Measurements from ENCODE around the gene BCAN.
A peak's percentile ranks its signal among the peaks of the same experiment; 100 is the strongest.

The BCAN gene

DNA sequence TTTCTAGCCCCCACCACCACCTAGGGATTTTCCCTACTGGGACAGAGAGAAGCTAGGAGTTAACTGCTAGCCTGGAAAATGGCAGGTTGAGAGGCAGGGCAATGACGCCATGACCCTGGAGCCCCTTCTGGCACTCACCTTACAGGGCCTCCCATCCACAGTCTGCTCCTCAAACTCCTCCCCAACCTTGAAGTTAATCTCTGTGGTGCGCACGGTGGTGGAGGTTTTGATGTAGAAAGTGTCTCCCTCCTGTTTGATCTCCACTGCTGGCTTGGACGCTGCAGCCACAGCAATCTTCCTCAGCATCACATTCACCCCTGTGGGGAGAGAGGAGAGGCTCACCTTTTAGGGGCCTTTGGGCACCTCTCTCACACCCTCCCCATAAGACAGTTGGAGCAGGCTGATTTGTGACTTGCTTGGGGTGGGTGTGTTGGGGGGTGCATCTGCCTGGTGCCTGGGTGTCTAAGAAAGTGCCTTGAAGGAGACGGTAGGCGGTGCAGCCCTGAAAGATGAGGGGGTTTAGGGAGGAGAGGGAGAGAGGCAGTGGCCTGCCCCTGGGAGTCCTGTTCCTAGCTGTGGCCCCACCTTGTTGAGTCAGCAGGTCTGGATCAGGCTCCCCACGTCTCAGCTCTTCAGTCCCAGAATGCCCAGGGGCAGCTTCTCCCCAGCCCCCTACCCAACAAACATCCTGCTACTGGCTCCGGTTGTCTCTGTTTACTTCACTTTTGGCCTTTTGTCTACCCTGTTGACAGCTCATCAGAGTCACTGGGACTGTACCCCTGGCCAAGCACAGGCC, 59.0 kb downstream of the BCAN start:
- DNase-seq (ENCODE audit: low read depth): no peak

DNA sequence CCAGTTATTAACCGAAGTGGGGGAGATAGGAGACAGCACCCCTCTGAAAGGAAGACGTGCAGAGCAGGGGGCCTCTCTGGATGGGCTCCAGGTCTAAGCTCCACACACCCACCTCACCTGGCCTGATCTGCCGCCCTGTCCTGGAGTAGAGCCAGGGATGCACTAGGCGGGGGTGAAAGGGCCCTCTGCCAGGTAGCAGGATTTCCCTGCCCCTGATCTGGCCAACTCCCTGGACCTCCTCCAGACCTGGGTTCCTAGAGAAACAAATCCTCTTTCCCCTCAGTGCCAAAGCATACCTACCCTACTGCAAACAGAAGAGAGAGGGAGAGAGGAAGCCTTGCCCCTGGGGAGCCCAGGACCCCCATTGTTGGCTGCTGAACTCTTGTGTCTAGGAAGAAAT, 61.4 kb downstream of the BCAN start:
- no peak for DNase-seq (ENCODE audit: low read depth)

DNA sequence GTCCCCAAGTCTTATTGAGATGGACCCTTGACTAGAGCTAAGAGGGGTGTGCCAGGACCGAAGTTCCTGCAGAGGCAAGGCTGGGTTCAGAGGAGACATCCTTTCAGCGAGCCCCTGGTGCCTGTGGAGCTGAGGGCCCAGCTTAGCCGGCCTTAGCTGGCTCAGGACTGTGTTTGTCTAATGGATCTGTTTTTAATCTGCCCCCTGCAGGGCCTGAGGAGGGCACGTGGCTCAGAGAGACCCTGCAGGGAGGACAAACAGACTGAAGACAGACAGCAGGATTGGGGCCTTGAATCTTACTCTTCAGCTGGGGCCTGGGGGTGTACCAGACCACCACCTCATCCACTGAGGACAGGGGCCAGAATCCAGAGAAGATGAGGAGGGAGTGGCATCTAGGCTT, 61.8 kb downstream of the BCAN start:
- DNase-seq (ENCODE audit: low read depth): no peak

DNA sequence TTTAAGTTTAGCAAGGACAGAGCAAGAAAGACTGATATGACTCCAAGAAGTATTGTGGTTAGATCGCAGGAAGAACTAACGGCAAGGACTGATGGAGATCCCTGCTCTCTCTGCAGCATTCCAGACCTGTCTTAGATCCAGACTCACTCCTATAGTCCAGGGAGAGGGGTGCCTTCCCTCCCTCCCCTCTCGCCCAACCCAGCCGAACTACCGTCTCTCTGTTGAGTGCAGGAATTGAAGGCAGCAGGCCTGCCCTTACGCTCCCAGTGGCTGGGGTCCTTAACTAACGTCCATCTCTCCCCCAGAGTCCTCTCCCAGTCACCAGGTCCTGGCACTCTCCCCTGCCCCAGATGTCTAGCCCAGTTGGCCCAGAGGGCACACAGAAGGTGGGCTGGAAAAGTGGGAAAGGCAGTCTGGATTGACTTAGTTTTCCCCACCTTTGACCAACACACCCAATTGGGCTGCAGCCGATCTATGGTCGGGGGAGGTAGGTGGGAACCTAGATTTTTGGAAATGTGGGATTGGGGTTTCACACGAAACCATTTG, 62.3 kb downstream of the BCAN start:
- no peak for DNase-seq (ENCODE audit: low read depth)

GRCh38 chr1:156704930-156705320, 63.0 kb downstream of the BCAN start:
- DNase-seq (ENCODE audit: low read depth): no peak

- DNase-seq (ENCODE audit: low read depth): no peak
These were observed 63.5 kb downstream of the BCAN start, which contains the start of gene CRABP2 for GRCh38 chr1:156705321-156705917. Gene CRABP2, minus strand, starts transcription at chr1:156705583. Its CDS starts 137 bp downstream, at chr1:156705446.

DNA sequence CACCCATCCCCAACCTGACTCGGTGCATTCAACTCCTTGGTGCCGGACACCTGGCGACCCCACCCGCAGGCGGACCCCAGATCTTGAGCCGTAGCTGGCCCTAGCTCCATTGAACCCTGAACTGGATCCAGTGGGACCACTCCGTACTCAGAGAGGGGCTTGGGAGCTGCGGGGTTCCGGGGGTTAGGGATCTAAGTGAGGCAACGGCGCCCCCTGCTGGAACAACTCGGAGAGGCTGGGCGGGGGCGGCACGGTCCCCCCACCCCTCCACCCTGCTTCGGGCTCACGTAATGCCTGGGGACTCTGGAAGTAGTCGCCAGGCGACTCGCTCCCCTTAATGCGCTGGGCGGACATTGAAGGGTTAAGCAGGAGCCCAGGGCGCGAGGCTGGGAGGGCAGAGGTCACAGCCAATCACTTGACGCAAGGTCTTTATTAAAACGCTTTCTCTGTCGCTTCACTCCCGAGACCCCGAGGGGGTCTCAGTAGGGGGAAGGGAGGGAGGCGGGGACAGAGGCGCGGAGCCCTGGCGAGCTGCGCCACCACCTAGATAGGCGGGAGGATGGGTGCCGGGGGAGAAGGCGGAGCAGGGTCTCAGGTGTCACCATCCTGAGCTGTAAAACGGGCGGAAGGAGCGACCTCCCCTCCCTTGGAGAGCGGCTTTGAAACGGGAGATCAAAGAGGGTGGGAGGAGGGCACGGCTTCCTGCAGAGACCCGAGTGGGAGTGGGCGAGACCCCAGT, 64.2 kb downstream of the BCAN start:
- peak; percentile 57 for DNase-seq (ENCODE audit: low read depth)

DNA sequence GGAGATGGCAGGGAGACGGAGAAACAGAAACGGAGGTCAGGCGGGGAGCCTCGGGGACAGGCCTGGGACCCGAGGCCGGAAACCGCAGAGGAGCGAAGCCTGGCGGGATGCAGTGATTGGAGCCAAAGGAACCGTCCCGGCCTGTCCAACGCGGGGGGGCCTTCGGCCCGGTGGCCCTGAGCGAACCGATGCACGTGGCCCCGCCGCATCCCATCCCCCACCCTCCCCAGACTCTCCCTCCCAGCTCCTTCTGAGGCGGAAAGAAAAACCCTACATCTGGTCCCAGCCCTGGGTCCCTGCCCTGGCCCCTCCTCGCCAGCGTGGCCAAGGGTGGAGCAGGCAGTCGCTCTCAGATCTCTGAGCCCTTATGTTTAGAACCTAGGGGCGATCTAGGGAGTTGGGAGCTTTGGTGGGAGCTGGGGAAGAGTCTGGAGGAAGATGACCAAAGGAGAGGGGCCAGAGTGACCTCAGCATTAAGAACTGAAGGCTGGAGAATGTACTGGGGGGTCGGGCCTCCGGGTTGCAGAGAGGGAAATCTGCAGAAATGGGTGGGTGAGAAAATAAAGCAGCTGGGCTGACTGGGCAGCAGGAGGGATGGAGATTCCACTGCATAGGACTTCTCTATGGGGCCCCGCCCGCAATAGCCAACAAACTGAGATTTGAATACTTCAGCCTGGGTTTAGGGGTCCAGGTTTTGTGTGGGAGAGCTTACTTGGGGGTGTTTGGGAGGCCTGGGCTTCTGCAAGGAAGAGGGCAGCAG, 64.9 kb downstream of the BCAN start:
- DNase-seq (ENCODE audit: low read depth): no peak

GRCh38 chr1:156707417-156708217, 65.7 kb downstream of the BCAN start:
- DNase-seq (ENCODE audit: low read depth): no peak

- no peak for DNase-seq (ENCODE audit: low read depth)
These were observed 66.3 kb downstream of the BCAN start for GRCh38 chr1:156708218-156708661.

GRCh38 chr1:156709031-156709430, 67.1 kb downstream of the BCAN start:
- DNase-seq (ENCODE audit: low read depth): no peak
